HG02885 (cell line): ENCODE measurements around the gene SNTB2.
"Not testable (repeated sequence)": the region's sequence is repeated elsewhere in the genome, so short reads cannot be mapped to it uniquely, and the experiment has no call there.

Experiments used
- ATAC-seq: cut with Tn5 transposase; IDR thresholded peaks from one replicate; pipeline ENCODE4 v1.9.1; 2021; ENCODE audit warnings: mild to moderate bottlenecking; ENCODE audit not compliant: unreplicated experiment, poor library complexity

SNTB2 gene

DNA sequence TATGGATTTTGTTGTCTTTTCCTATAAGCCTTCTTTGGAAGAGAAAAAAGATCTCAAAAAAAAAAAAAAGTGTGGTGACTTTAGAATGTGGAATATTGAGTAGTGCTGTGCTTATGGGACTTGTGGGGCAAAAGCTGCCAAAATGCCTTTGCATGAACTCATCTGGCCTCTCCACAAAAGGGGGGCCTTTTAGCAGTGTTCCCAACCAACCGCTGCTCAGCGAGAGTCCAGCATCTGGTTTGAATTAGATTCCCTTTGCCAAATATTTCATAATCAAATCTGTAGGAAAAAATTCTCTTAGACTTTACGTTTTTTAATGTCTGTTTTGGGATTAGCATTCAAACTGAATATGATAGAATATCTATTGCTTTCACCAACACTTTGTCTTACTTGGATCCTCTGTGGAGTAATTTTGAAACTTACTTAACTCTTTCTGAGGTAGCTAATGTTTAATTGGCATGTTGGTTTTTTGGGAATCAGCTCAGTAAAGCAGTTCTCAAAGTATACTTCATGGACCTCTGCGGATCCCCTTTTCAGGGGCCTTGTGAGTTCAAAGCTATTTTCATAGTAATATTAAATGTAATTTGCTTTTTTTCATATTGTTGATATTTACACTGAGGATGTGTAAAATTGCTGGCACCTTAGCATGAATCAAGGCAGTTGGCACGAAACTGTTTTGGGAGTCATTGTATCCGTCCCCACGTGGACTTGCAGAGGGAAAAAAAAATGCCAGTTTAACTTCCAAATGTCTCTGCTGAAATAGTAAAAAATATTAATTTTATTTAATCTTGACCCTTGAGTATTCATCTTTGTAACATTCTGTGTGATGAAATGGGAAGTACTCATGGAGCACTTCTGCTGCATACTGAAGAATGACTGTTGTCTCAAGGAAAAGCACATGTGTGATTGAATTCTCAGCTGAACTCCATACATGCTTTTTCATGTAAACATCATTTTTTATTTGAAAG, 89.5 kb downstream of the SNTB2 start:
- ATAC-seq: no peak

DNA sequence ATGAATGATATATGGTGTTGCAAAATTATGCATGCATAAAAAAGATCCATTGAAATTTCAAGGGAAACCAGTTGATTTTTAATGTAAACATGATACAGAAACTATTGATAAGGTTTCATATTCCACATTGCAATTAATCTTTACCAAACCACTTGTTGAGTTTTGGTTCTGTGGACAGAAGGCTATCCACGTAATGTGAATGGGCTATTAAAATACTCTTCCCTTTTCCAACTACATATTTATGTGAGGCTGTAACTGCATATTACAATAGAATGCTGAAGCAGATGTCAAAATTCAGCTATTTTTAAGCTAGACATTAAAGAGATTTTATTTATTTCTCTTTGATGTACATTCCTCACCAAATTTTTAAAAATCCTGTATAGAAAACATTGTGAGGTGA, 90.4 kb downstream of the SNTB2 start:
- ATAC-seq: no peak

DNA sequence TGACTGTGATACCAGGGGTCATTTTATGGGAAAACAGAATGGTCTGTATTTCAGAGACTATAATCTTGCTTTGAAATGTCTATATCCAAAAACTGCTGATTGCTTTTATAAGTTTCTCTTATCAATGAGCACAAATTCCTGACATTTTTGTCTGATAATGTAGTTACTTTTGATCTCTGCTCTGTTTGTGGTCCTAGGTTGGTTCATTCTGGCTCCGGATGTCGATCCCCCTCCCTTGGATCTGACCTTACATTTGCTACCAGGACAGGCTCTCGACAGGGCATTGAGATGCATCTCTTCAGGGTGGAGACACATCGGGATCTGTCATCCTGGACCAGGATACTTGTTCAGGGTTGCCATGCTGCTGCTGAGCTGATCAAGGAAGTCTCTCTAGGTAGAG, 96.9 kb downstream of the SNTB2 start:
- ATAC-seq: no peak

DNA sequence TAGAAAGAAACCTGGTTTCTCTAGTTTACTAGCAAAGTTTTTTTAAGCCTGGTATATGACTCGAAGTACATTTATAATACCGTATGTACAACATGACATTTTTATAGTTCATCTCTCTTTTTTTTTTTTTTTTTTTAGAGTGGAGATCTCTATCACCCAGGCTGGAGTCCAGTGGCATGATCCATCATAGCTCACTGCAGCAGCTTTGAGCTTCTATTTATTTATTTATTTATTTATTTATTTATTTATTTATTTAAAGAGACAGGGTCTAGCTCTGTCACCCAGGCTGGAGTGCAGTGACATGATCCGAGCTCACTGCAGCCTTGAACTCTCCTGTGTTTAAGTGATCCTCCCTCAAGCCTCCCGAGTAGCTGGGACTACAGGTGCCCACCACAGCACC, 98.3 kb downstream of the SNTB2 start:
- ATAC-seq: no peak

DNA sequence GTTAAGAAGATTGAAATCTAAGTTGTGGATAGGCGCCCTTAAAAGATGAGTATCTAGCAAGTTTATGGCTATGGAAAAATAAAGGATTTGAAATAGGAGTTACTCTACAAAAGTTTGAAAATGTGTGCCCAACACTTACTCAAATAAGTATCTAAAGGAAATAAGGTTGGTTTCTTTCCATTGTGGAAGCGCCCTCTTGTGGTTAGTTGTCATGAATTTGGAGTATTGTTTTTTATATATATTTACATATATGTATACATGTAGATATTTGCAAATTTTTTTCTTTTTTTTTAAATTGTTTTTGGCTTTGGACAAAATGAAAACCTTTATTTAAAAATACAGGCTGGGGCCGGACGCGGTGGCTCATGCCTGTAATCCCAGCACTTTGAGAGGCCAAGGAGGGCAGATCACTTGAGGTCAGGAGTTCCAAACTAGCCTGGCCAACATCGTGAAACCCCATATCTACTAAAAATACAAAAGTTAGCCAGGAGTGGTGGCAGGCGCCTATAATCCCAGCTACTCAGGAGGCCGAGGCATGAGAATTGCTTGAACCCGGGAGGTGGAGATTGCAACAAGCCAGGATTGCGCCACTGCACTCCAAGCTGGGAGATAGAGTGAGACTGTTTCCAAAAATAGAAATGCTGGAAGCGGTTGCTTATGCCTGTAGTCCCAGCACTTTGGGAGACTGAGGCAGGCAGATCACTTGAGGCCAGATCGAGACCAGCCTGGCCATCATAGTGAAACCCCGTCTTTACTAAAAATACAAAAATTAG, 100.2 kb downstream of the SNTB2 start:
- ATAC-seq: no peak

DNA sequence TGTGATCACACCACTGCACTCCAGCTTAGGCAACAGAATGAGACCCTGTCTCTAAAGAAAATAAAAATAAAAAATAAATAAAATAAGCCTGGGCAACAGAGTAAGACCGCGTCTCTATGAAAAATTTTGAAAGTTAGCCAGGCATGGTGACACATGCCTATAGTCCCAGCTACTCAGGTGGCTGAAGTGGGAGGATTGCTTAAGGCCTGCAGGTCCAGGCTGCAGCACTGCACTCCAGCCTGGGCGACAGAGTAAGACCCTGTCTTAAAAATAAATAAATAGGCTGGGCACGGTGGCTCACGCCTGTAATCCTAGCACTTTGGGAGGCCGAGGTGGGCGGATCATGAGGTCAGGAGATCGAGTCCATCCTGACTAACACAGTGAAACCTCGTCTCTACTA, 104.7 kb downstream of the SNTB2 start:
- ATAC-seq: not testable (repeated sequence)

DNA sequence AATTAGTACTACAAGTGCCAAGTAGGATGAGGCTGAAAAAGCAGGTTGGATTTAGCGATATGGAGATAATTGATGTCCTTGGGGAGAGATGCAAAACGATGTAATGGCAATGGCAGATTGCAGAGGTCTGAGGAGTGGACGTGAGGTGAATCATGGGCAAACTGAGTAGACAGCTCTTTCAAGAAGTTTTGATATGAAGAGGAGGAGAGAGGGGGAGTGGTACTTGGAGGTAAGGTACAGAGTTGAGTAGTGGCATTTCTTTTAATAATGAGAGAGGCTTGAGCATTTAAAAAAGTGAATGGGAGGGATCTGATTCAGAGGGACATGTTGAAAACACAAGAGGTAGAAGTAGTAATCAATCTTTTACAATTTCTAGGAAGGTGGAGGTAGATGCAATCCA, 106.4 kb downstream of the SNTB2 start:
- no peak for ATAC-seq

DNA sequence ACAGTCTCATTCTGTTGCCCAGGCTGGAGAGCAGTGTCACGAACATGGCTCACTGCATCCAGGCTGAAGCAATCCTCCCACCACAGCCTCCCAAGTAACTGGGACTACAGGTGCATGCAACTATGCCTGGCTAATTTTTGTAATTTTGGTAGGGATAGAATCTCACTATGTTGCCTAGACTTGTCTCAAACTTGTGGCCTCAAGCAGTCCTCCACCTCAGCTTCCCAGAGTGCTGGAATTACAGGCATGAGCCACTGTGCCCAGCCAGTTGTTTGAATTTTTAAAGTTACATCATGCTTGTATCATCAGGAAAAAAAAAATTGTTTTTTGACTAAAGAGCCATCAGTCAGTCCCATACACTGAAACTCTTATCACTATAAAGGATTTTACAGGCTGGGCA, 107.1 kb downstream of the SNTB2 start:
- ATAC-seq: no peak

DNA sequence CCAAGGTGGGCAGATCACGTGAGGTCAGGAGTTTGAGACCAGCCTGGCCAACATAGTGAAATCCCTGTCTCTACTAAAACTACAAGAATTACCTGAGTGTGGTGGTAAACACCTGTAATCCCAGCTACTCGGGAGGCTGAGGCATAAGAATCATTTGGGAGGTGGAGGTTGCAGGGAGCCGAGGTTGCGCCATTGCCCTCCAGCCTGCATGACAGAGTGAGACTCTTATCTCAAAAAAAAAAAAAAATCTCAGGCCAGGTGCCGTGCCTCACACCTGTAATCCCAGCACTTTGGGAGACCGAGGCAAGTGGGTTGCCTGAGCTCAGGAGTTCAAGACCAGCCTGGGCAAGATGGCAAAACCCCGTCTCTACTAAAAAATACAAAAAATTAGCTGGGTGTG, 109.8 kb downstream of the SNTB2 start:
- ATAC-seq: not testable (repeated sequence)

DNA sequence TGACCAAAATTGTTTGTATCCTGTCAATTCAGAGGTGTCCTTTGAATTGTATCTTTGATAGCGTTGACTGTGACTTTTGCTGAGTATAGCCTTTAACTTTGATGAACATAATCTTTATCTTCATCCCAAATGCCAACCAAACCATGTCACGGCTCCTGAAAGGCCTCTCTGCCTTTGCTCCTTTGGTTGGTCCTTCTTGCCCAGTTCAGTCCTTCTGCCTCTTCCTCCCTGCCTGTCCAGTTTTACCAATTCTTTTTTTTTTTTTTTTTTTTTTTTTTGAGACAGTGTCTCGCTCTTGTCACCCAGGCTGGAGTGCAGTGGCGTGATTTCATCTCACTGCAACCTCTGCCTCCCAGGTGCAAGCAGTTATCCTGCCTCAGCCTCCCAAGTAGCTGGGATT, 111.3 kb downstream of the SNTB2 start:
- ATAC-seq: no peak

DNA sequence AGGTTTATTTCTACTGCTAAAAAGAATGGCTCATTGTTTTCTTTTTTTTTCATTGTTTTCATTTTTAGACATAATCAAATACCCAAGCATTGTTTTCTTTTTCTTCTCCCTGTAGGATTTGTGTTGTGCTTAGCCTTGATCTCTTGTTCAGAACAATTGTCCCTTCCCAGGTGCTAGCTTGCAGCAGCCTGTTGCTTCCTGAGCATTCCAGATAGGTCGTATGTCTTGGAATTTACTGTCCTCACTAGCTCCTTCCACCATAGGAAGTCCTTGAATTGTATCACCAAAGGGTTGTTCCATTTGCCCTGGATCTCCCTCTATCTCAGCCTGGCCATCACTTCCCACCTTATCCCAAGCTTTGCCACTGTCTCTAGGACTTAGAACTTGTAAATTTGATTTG, 114.2 kb downstream of the SNTB2 start:
- ATAC-seq: no peak

DNA sequence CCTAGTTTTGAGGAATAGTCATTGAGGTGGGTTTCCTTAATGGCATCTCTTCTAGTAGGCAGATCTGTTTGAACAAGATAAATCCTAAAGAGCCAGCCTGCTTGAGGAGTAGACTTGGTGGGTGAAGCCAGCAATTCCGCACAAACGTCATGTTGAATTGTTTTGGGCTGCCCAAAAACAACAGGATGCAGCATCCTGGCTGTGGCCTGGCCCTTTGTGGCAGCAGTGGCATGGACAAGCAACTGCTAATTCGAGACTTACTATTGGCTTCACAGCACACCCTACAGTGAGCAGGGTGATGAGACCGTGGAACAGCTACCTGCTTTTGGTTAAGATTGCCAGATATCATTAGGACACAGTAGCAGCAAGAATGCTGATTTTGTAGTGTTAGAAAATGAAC, 114.9 kb downstream of the SNTB2 start:
- no peak for ATAC-seq

DNA sequence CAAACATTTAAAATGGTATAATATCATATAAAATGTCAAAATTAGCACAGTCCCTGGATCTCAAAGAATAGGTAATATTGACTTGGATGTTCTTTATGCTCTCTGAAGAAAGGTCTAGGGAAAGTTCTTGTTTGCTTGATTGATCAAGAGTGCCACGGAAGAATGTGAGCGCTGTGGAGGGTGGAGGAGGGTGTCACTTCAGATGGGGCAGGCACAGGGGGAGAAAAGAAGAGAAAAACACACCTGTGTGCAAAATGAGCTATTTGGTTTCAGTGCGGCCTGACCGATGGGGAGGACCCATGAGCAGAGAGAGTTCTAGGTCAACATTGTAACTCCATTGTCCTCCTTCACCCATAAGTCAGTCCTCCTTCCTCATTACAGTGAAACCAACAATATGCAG, 115.3 kb downstream of the SNTB2 start:
- ATAC-seq: no peak

DNA sequence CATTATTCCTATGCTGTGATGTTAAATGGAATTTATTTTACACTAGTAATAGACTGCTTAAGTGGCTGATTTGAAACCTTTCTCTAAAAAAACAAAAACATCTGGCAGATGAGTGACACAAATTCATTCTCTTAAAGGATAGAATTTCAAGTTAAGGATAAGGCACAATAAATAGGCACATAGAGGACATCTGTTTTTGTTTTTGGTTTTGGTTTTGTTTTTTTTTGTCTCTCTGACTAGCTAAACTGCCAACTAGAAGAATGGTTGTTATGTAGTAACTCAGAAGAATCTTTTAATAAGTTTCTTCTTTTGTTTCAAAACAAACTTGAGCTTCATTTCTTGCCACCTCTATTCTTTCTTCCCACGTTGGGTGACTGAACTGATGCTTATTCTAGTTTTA, 119.1 kb downstream of the SNTB2 start:
- no peak for ATAC-seq

DNA sequence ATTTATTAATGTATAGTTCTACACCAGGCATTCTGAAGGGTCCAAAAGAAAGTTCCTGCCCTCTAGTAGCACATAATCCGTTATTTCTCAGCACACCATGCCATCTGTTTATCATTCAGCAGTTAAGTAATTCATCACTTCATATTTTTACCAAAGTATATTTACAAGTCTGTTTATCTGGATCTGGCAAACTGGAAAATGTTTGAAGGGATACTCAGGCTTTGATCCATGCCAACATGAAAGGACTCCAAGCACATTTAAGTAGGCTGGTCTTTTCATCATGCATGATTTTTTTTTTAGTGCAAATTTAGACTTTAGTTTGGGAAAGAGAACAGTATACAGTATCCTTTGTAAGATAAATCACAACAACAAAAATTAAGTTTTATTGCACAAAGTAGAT, 120.1 kb downstream of the SNTB2 start:
- no peak for ATAC-seq

DNA sequence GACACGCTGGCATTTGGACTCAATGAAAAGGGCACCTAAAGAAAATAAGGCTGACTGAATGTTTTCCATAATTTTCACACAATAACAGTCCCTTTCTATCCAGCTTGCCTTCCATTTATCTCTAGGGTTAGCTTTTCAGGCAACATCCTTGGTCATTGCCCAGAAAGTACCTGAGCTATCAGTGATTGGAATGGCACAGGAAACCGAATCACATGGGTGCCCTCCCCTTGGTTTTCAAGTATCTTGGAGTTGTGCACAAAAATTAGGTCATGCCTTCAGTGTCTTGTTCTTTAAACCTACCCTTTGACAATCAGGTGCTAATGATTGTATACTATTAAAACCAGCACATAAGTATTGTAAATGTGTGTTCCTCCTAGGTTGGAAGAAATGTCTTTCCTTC, 120.9 kb downstream of the SNTB2 start:
- no peak for ATAC-seq

DNA sequence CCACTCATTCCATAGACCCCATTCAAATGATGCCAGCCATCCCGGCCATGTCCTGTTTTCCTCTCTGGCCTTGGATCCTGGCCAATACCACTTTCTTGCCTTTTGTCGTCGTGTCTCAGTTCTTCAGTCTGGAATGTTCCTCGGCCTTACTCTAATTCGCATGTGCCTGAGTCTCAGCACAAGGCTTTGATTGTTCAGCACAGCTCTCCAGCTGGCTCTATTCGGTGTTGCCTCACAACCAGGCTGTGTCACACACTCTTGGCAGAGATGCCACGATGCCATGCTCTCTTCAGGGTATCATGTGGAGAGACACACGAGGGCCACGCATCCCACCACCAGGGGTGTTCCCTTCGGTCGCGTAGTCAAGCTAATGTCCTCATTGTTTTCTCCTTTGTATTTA, 122.4 kb downstream of the SNTB2 start:
- no peak for ATAC-seq

DNA sequence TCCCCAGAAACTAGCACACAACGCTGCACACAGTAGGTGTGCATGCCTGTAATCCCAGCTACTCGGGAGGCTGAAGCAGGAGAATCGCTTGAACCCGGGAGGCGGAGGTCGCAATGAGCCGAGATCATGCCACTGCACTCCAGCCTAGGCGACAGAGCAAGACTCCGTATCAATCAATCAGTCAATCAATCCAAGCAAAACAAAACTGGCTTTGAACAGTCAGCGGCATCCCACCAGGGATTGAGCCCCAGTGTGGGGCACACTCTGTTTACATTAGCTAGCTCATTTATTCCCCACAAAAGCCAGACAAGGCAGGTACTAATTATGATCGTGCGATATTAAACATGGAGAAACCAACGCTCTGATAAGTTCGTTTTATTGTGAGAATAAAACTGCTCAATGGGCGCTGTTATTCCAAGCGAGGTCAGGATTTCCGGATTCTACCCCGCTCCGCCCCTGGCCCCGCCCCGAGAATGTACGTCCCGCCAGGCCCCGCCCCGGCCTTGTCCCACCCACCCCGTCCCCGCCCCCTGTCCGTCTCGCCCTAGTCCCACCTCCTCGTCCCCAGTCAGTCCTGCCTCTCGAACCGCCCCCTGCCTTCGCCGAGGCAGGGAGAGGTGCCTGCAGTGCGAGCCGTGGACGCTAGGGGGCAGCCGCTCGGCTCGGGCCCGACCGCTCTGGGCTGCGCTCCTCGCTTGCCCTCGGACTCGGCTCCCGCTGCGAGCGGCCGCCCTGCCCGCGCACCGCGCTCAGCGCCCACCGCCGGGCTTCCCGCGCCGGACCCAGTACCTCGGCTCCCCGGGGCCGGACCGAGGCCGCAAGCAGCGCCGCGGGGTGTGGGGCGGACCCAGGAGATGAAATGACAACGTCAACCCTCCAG, 123.9 kb downstream of the SNTB2 start, which contains the start of gene VPS4A:
Gene VPS4A (plus strand): TSS at position 698 of the 880 bp plus-strand sequence. CDS start 162 bp downstream, at position 860.
- peak; percentile 94 for ATAC-seq

DNA sequence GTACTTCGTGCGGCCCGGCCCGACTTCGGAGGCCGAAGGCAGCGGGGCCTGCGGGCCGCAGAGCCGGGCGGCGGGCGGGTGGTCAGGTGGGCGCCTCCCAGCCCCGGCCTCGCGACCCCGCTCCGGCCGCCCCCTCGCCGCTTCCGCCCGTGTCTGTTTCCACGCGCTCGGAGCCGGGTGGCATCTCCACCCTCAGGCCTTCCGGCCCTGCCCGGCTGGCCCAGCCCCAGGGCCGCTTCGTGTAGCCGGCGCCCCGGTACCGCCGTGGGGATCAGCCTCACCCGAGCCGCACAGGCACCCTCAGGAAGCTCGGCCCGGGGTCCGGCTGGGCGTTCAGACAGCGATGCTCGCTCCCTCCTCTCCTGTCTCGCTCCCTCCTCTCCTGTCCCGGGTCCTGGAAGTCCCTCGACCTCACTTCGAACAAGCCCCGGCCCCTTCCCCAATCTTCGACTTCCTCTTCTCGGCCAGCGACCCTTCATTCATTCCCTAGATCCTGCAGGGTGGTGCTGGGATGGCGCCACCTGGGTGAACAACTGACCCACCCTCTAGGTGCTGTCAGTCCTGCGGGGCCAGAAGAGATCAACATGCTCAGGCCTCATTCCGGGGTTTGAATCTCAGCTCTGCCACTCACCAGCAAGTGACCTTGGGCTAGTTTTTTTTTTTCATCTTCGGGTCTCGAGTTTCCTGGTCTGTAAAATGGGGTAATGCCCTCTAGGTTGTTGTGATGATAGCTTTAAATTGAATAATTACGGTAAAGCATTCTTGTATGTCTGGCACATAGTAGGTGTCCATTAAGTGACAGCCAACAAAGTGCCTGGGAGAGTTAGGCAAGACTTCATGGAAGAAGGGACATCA, 124.8 kb downstream of the SNTB2 start:
- peak; percentile 49 for ATAC-seq
